ENCODE results near the gene BACH2. TPM values are rescaled to one million over a fixed set of nuclear protein-coding genes. Genes with fewer than 3 reads are reported as not detected.

Gene BACH2
- polyA plus RNA-seq, 1 donor (not counting 4 experiments of a cell fraction or from before 2014, with no cell fraction given) = 0.50 TPM

- Histone ChIP-seq H3K27ac (ENCODE audit: control insufficient read depth, insufficient read depth, low read length) (no peak overlapping the region), H3K4me1 (ENCODE audit: control insufficient read depth, extremely low read depth, insufficient read depth, low read length) (peaks cover 23% of the 10 kb centered on the region), H3K36me3 (ENCODE audit: control insufficient read depth in 2 of 2, extremely low read depth in 1 of 2, insufficient read depth in 2 of 2, low read length in 2 of 2) (no peaks in the 10 kb centered on the region), H3K9me3 (ENCODE audit: control insufficient read depth, low read depth, low read length) (no peaks in the 10 kb centered on the region), H4K20me1 (ENCODE audit: control insufficient read depth, extremely low read depth, insufficient read depth, low read length) (no peaks in the 10 kb centered on the region), H3K79me2 (ENCODE audit: control insufficient read depth, insufficient read depth, low read length) (no peaks in the 10 kb centered on the region), H3K4me3 (ENCODE audit: control insufficient read depth in 2 of 3, extremely low read depth in 1 of 3, insufficient read depth in 2 of 3, low read depth in 1 of 3, low read length in 3 of 3) (no peak overlapping the region), H3K27me3 (ENCODE audit: control insufficient read depth, extremely low read depth, insufficient read depth, low read length) (no peaks in the 10 kb centered on the region), H3K4me2 (ENCODE audit: control insufficient read depth, extremely low read depth, insufficient read depth, low read depth, low read length) (no peak overlapping the region), H3K9me1 (ENCODE audit: control insufficient read depth, extremely low read depth, insufficient read depth, low read length) (no peaks in the 10 kb centered on the region), H3K9ac (ENCODE audit: control insufficient read depth, extremely low read depth, insufficient read depth, low read length) (no peak overlapping the region), H2AFZ (ENCODE audit: control insufficient read depth, low read length) (no peak overlapping the region)
- FAIRE-seq (peak; percentile 43), DNase-seq (ENCODE audit: low read depth, low spot score) (no peak)
- no peak for TF ChIP-seq EZH2 (IDR thresholded peaks at IDR 0.05; ENCODE audit: low read length)
- dilution Hi-C loops (cut with MboI; ENCODE audit: extremely low pct_ligation_motif_present, low sequenced_read_pairs) = no loop called here
These were observed 116.1 kb downstream of the BACH2 start for GRCh38 chr6:90180526-90180925.

DNA sequence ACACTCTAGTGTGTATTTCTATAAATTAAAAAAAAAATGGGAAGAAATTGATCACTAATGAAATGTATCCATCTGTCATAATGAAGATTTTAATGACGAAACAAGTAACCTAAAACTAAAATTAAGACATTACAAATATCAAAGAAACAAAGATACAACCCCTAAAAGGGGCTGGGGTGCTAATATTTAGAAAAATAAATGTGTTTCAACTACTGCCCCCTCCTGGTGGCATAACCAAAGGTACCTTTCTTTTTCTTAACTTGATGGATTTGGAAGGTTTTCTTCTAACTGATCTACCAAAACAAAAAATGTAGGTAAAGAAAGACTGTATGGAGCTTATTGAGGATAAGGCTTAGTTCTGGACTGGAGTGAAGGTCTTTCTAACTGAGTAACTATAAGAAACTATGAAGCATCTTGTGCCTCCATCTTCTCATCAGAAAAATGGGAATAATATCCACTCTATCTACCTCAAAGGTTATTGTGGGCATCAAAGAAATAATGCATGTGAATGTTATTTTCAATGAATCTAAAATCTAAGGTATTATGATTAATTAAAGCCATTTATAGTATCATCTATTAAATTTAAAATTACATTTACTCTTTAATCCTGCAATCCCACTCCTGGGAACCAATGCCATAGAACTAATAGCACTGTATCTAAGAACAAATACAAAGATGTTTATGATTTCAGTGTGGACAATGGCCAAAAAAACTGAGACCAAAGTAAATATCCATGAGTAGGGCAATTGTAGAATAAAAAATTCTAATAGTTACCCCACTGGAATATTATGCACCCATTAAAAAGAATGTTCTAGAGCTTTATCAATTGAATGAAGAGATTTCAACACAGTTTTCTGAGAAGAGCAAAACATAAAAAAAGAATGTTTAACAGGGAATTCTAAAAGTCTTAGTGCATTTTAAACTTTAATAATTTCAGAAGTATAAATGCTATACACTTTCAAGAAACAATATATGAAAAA lies 117.2 kb downstream of the BACH2 start:
- H3K36me3 ChIP-seq (ENCODE audit: control insufficient read depth in 2 of 2, extremely low read depth in 1 of 2, insufficient read depth in 2 of 2, low read length in 2 of 2) = no peaks in the 10 kb centered on the region
- FAIRE-seq = no peak
- H3K9me3 ChIP-seq (ENCODE audit: control insufficient read depth, low read depth, low read length) = no peaks in the 10 kb centered on the region
- no peak overlapping the region for H3K4me2 ChIP-seq (ENCODE audit: control insufficient read depth, extremely low read depth, insufficient read depth, low read depth, low read length)
- no peak overlapping the region for H3K4me3 ChIP-seq (ENCODE audit: control insufficient read depth in 2 of 3, extremely low read depth in 1 of 3, insufficient read depth in 2 of 3, low read depth in 1 of 3, low read length in 3 of 3)
- peaks cover 23% of the 10 kb centered on the region for H3K4me1 ChIP-seq (ENCODE audit: control insufficient read depth, extremely low read depth, insufficient read depth, low read length)
- H3K79me2 ChIP-seq (ENCODE audit: control insufficient read depth, insufficient read depth, low read length) = no peaks in the 10 kb centered on the region
- no peaks in the 10 kb centered on the region for H3K9me1 ChIP-seq (ENCODE audit: control insufficient read depth, extremely low read depth, insufficient read depth, low read length)
- H2AFZ ChIP-seq (ENCODE audit: control insufficient read depth, low read length) = no peak overlapping the region
- TF ChIP-seq CTCF (optimal IDR thresholded peaks at IDR 0.05 in 1 of 3, IDR thresholded peaks at IDR 0.05 in 1 of 3, conservative IDR thresholded peaks at IDR 0.05 in 1 of 3; ENCODE audit: extremely low read depth in 1 of 3, insufficient read depth in 2 of 3, low read length in 3 of 3) = peak in 2 of 3 experiments; percentile 31 to 33
- no peak for TF ChIP-seq EZH2 (IDR thresholded peaks at IDR 0.05; ENCODE audit: low read length)
- no peaks in the 10 kb centered on the region for H3K27me3 ChIP-seq (ENCODE audit: control insufficient read depth, extremely low read depth, insufficient read depth, low read length)
- H4K20me1 ChIP-seq (ENCODE audit: control insufficient read depth, extremely low read depth, insufficient read depth, low read length) = no peaks in the 10 kb centered on the region
- H3K27ac ChIP-seq (ENCODE audit: control insufficient read depth, insufficient read depth, low read length) = no peak overlapping the region
- dilution Hi-C loops (cut with MboI; ENCODE audit: extremely low pct_ligation_motif_present, low sequenced_read_pairs) = no loop called here
- H3K9ac ChIP-seq (ENCODE audit: control insufficient read depth, extremely low read depth, insufficient read depth, low read length) = no peak overlapping the region
- DNase-seq (ENCODE audit: low read depth, low spot score) = no peak

Measured in keratinocyte (primary cell).